B cell (primary cell): ENCODE measurements around the gene MGME1. TPM values are rescaled to one million over a fixed set of nuclear protein-coding genes. Genes with fewer than 3 reads are reported as not detected.

Source experiments
- ATAC-seq: fragments of 200-7000 bp; cut with Tn5 transposase; one replicate; pipeline ENCODE4 v1.10.0; 2021; ENCODE audit warnings: low read depth, mild to moderate bottlenecking, moderate number of reproducible peaks, moderate library complexity
- CTCF ChIA-PET: fragments of 350-600 bp; sonication (Branson Sonifier 250); formaldehyde crosslinking; loops from one replicate; lab custom pipeline; 2021; ENCODE audit warnings: antibody characterized with exemption, inconsistent platforms; lab: Charles Lee
- POLR2A ChIA-PET: fragments of 350-600 bp; sonication (Branson Sonifier 250); formaldehyde crosslinking; loops from one replicate; lab custom pipeline; 2021; ENCODE audit warnings: antibody characterized with exemption; lab: Charles Lee
- DNase-seq: peaks from one replicate; pipeline ENCODE4 v3.0.0; 2013
- H2AFZ ChIP-seq: 2 replicates; pipeline ENCODE4 v1.6.1; 2012; ENCODE audit warnings: mild to moderate bottlenecking, low read depth, low read length; ENCODE audit not compliant: insufficient read depth, poor library complexity, severe bottlenecking
- H3K27ac ChIP-seq, 2 donors: 1 replicate in 1 of 2; 2 replicates in 1 of 2; pipeline ENCODE4 v1.5.1; 2012 to 2013; ENCODE audit warnings: low read length in 2 of 2, mild to moderate bottlenecking in 2 of 2, moderate library complexity in 1 of 2
- H3K27me3 ChIP-seq, 4 experiments: fragments of 200-600 bp in 1 of 4; sonication (generic) in 1 of 4; replicated peaks in 1 of 4; 1 replicate in 2 of 4; 2 replicates in 2 of 4; pipeline versions ENCODE4 v1.6.1 to v1.7.0; 2013 to 2016; ENCODE audit warnings: low read length in 3 of 4, mild to moderate bottlenecking in 2 of 4, mixed read lengths in 1 of 4, moderate library complexity in 1 of 4; ENCODE audit not compliant: insufficient read depth in 4 of 4, control insufficient read depth in 3 of 4; ENCODE audit errors: control extremely low read depth in 1 of 4
- H3K36me3 ChIP-seq, 2 experiments: replicated peaks in 1 of 2; 1 replicate in 1 of 2; 2 replicates in 1 of 2; pipeline versions ENCODE4 v1.6.1 to v1.7.1; 2013; ENCODE audit warnings: low read length in 1 of 2; ENCODE audit not compliant: insufficient read depth in 2 of 2, control insufficient read depth in 1 of 2; ENCODE audit errors: control extremely low read depth in 1 of 2, extremely low read depth in 1 of 2
- H3K4me1 ChIP-seq, 2 donors: fragments of 200-600 bp in 1 of 2; sonication (generic) in 1 of 2; 1 replicate in 1 of 2; 2 replicates in 1 of 2; pipeline versions ENCODE4 v1.5.1 to v1.6.1; 2013 to 2017; ENCODE audit warnings: low read length in 2 of 2; ENCODE audit not compliant: control insufficient read depth in 2 of 2, insufficient read depth in 2 of 2
- H3K4me2 ChIP-seq: replicated peaks from 2 replicates; pipeline ENCODE3; 2012; ENCODE audit warnings: mild to moderate bottlenecking, low read depth, low read length; ENCODE audit not compliant: poor library complexity, severe bottlenecking
- H3K4me3 ChIP-seq, 5 experiments: fragments of 200-600 bp in 1 of 5; sonication (generic) in 1 of 5; 1 replicate in 3 of 5; 2 replicates in 2 of 5; pipeline versions ENCODE4 v1.5.1 to v1.7.0; 2011 to 2016; ENCODE audit warnings: low read length in 4 of 5, mild to moderate bottlenecking in 4 of 5, low read depth in 2 of 5, control low read depth in 1 of 5, moderate library complexity in 1 of 5; ENCODE audit not compliant: insufficient read depth in 1 of 5; ENCODE audit errors: control extremely low read depth in 1 of 5, extremely low read depth in 1 of 5
- H3K79me2 ChIP-seq: fragments of 200-600 bp; sonication (generic); one replicate; pipeline ENCODE4 v1.6.0; 2016; ENCODE audit warnings: low read length; ENCODE audit not compliant: control insufficient read depth, insufficient read depth
- H3K9ac ChIP-seq: fragments of 200-600 bp; sonication (generic); 2 replicates; pipeline ENCODE4 v1.6.1; 2017; ENCODE audit warnings: mild to moderate bottlenecking, low read length, moderate library complexity
- H3K9me3 ChIP-seq, 3 donors: one replicate each; pipeline versions ENCODE4 v1.6.1 to v1.7.1; 2013; ENCODE audit warnings: low read length in 2 of 3; ENCODE audit not compliant: control insufficient read depth in 2 of 3, insufficient read depth in 1 of 3; ENCODE audit errors: control extremely low read depth in 1 of 3
- H4K20me1 ChIP-seq: 2 replicates; pipeline ENCODE4 v1.6.0; 2012; ENCODE audit warnings: mild to moderate bottlenecking, low read length; ENCODE audit not compliant: insufficient read depth, control insufficient read depth, poor library complexity, severe bottlenecking
- H3K27ac Mint-ChIP-seq: one replicate; pipeline ENCODE4 v1.8.0; 2021; ENCODE audit warnings: mixed read lengths
- H3K27me3 Mint-ChIP-seq: one replicate; pipeline ENCODE4 v1.8.0; 2021; ENCODE audit warnings: mixed read lengths
- H3K4me1 Mint-ChIP-seq: one replicate; pipeline ENCODE4 v1.8.0; 2021; ENCODE audit warnings: mixed read lengths
- H3K4me3 Mint-ChIP-seq: one replicate; pipeline ENCODE4 v1.8.0; 2021; ENCODE audit warnings: mixed read lengths
- H3K9me3 Mint-ChIP-seq: one replicate; pipeline ENCODE4 v1.8.0; 2022; ENCODE audit warnings: mixed read lengths; ENCODE audit not compliant: insufficient read depth
- EZH2 ChIP-seq: IDR thresholded peaks from 2 replicates; pipeline ENCODE4 v1.6.1; 2012; ENCODE audit warnings: borderline replicate concordance, low read depth, mild to moderate bottlenecking, moderate library complexity, low read length; ENCODE audit not compliant: insufficient read depth, poor library complexity, severe bottlenecking
- WGBS: methylation state at CpG from one replicate; pipeline ENCODE4 v1.1.5; 2013; ENCODE audit warnings: missing lambda C conversion rate; ENCODE audit not compliant: insufficient coverage; 5-methylcytosine and 5-hydroxymethylcytosine counted together
- intact Hi-C: fragments of 100-400 bp; cut with micrococcal nuclease; formaldehyde crosslinking; loops from one replicate; pipeline ENCODE4 v1.10.0; 2022
- polyA plus RNA-seq: library from polyadenylated mRNA; depleted of rRNA; stranded (reverse); fragments of >200 nt; gene quantifications from 2 replicates; pipeline ENCODE4 v1.2.3, GENCODE V29; 2012
- total RNA-seq, 2 donors: library from RNA; stranded (reverse); fragments of 120-200 nt in 1 of 2; gene quantifications; 1 replicate in 1 of 2; 2 replicates in 1 of 2; pipeline versions ENCODE4 v1.2.3 to v1.2.4, GENCODE V29; 2013 to 2022
- TF ChIP-seq, protein P1 (sequence below): fragments of 200-600 bp; IDR thresholded peaks from one replicate; pipeline ENCODE4 v1.8.0; 2022; ENCODE audit warnings: antibody characterized with exemption, mild to moderate bottlenecking

MGME1 gene
- total and polyA plus RNA-seq, 2 donors (not counting 1 experiment from before 2014, with no cell fraction given): 29.8 to 33.2 TPM

DNA sequence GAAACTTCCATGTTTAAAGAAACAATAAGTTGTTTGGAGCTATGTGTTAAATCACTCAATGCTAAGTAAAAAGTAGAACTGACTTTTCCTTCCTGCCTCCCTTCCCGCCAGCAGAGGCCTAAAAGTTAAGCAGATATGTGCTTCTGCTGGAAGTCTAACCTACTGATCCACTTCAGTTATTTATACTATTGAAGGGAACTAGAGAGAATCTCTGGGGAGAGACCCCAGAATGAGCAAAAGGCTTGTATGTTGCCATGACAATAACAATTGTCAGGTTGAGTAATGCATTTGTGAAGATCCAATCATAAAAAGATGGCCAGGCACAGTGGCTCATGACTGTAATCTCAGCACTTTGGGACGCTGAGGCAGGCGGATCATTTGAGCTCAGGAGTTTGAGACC, 24.7 kb downstream of the MGME1 start:
- ChIA-PET POLR2A (no interaction called here), CTCF (interaction anchor here (1.2 to 8.0 kb wide), 9 partner anchors 25 to 488 kb away, joined by 3 to 54 read pairs (median 6); partner anchors contain the start of genes MGME1, RRBP1 and SNX5)
- Mint-ChIP-seq H3K27ac (no peak overlapping the region), H3K4me3 (no peak overlapping the region), H3K4me1 (peaks cover 20% of the 10 kb centered on the region), H3K9me3 (no peaks in the 10 kb centered on the region), H3K27me3 (peaks cover 1% of the 10 kb centered on the region)
- H3K4me2 ChIP-seq: no peak overlapping the region
- H3K9me3 ChIP-seq: no peaks in the 10 kb centered on the region
- DNase-seq (no peak), ATAC-seq (no peak)
- H3K4me1 ChIP-seq: peaks cover 16% of the 10 kb centered on the region in 2 donors
- intact Hi-C loops: no loop called here
- H3K9ac ChIP-seq: no peak overlapping the region
- H3K4me3 ChIP-seq: no peak overlapping the region
- no peak overlapping the region for H3K27ac ChIP-seq
- no peaks in the 10 kb centered on the region for H3K27me3 ChIP-seq
- H3K79me2 ChIP-seq: no peaks in the 10 kb centered on the region
- WGBS: 100% methylated on average over 2 of the region's 3 CpGs
- no peak overlapping the region for H2AFZ ChIP-seq
- TF ChIP-seq, protein P1, sequence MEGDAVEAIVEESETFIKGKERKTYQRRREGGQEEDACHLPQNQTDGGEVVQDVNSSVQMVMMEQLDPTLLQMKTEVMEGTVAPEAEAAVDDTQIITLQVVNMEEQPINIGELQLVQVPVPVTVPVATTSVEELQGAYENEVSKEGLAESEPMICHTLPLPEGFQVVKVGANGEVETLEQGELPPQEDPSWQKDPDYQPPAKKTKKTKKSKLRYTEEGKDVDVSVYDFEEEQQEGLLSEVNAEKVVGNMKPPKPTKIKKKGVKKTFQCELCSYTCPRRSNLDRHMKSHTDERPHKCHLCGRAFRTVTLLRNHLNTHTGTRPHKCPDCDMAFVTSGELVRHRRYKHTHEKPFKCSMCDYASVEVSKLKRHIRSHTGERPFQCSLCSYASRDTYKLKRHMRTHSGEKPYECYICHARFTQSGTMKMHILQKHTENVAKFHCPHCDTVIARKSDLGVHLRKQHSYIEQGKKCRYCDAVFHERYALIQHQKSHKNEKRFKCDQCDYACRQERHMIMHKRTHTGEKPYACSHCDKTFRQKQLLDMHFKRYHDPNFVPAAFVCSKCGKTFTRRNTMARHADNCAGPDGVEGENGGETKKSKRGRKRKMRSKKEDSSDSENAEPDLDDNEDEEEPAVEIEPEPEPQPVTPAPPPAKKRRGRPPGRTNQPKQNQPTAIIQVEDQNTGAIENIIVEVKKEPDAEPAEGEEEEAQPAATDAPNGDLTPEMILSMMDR: no peak
- no peak for TF ChIP-seq EZH2
- H4K20me1 ChIP-seq: no peaks in the 10 kb centered on the region
- H3K36me3 ChIP-seq: peaks cover 0 to 20% of the 10 kb centered on the region in 2 experiments

DNA sequence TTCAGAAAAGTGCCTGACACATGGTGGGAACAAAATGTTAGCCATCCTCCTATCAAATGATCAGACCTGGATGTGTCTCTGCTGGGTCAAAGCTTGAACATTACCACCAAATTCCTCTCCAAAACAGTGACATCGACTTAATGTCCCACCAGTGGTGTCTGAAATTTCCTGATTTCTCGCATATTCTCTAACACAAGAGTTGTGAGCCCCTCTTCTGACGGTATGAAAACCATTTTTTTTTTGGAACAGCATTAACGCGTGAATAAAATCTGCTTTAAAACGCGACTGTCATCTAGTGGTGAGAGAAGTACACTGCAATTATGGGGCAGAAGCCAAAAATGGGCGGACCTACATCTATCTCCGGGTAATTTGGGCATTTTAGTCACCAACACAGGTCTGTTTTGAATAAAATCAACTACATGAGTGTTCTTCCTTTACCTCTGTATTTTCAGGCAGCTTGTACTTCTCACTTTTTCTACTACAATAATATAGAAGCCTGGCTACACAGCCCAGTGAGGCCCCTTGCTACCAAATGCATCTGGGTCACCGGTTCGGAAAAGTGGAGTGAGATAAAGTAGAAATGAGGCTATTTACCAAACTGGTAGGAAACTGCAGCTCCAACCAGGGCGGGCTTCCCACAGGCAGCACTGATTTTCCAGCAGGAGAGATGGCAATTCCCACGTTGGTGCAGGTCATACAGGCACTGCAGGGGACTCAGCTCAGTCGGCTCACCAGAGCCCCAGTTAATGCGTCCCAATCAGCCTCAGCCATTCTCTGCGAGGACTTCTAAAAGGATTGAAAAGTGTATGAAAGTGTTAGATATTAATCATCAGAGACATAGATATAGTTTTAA, 27.4 kb downstream of the MGME1 start:
- ChIA-PET CTCF (interaction anchor here (0.7 to 8.0 kb wide), 28 partner anchors 10 to 491 kb away, joined by 3 to 54 read pairs (median 7); partner anchors contain the start of genes MGME1, RRBP1 and SNX5), POLR2A (interaction anchor here (1.4 kb wide), 1 partner anchor 314 kb away, joined by 4 read pairs; no protein-coding TSS in a partner anchor)
- H3K4me2 ChIP-seq: peak overlapping the region; percentile 42
- H3K27me3 Mint-ChIP-seq: peaks cover 3% of the 10 kb centered on the region
- peak; percentile 79 for DNase-seq
- no peak overlapping the region for H3K4me3 Mint-ChIP-seq
- no peaks in the 10 kb centered on the region for H3K27me3 ChIP-seq
- WGBS: 25% methylated on average over 12 of the region's 16 CpGs
- H3K9ac ChIP-seq: no peak overlapping the region
- H3K4me1 Mint-ChIP-seq: peaks cover 22% of the 10 kb centered on the region
- no peak overlapping the region for H3K4me3 ChIP-seq
- no peaks in the 10 kb centered on the region for H3K9me3 Mint-ChIP-seq
- no peaks in the 10 kb centered on the region for H3K9me3 ChIP-seq
- intact Hi-C loops: loop anchor here (1.0 to 5.0 kb wide), 10 partner anchors 9 to 491 kb away; partner anchors contain the start of genes MGME1 and RRBP1
- peak overlapping the region; percentile 54 for H3K27ac Mint-ChIP-seq
- no peaks in the 10 kb centered on the region for H3K79me2 ChIP-seq
- no peak overlapping the region for H3K27ac ChIP-seq
- H3K36me3 ChIP-seq: no peaks in the 10 kb centered on the region
- no peaks in the 10 kb centered on the region for H4K20me1 ChIP-seq
- H3K4me1 ChIP-seq: peaks cover 16% of the 10 kb centered on the region in 2 donors
- H2AFZ ChIP-seq: peak overlapping the region; percentile 48
- ATAC-seq: peak; percentile 94
- no peak for TF ChIP-seq EZH2
- TF ChIP-seq, protein P1: peak; percentile 99
